HepG2 (cell line): Measurements from ENCODE around the gene COBLL1. TPM values are rescaled to one million over a fixed set of nuclear protein-coding genes. Genes with fewer than 3 reads are reported as not detected.

Source experiments
- HIVEP1 ChIP-seq: sonication (generic); formaldehyde crosslinking; IDR thresholded peaks from 2 replicates; pipeline ENCODE4 v1.4.0; 2020; ENCODE audit warnings: mild to moderate bottlenecking, missing genetic modification reagents
- HNRNPH1 ChIP-seq: fragments of 200-400 bp; formaldehyde crosslinking; optimal IDR thresholded peaks from 2 replicates; pipeline ENCODE3; 2017; ENCODE audit warnings: mild to moderate bottlenecking, low read depth, low read length
- HOXD1 ChIP-seq: sonication (generic); formaldehyde crosslinking; IDR thresholded peaks from 2 replicates; pipeline ENCODE4 v1.5.0; 2020; ENCODE audit warnings: missing genetic modification reagents
- KDM1A ChIP-seq: IDR thresholded peaks from 2 replicates; pipeline ENCODE4 v1.6.1; 2016; ENCODE audit warnings: missing compliant biosample characterization
- KDM6A ChIP-seq: IDR thresholded peaks from 2 replicates; pipeline ENCODE4 v1.6.1; 2016; ENCODE audit warnings: low read depth
- MXD1 ChIP-seq: sonication (generic); formaldehyde crosslinking; IDR thresholded peaks from 2 replicates; pipeline ENCODE4 v1.4.0; 2020; ENCODE audit warnings: mild to moderate bottlenecking, missing genetic modification reagents
- SAP130 ChIP-seq: IDR thresholded peaks from 2 replicates; pipeline ENCODE4 v1.6.1; 2016; ENCODE audit warnings: low read depth
- SOX5 ChIP-seq: IDR thresholded peaks from 2 replicates; pipeline ENCODE4 v1.6.1; 2016; ENCODE audit warnings: borderline replicate concordance
- TRIM22 ChIP-seq: fragments of 450-650 bp; IDR thresholded peaks from 2 replicates; pipeline ENCODE4 v1.6.1; 2017
- ZBTB7B ChIP-seq: sonication (generic); formaldehyde crosslinking; IDR thresholded peaks from 2 replicates; pipeline ENCODE4 v1.4.0; 2020; ENCODE audit warnings: missing genetic modification reagents
- ZNF207 ChIP-seq: fragments of 450-650 bp; IDR thresholded peaks from 2 replicates; pipeline ENCODE4 v1.6.1; 2016; ENCODE audit warnings: antibody characterized with exemption, borderline replicate concordance
- ZNF362 ChIP-seq: sonication (generic); formaldehyde crosslinking; IDR thresholded peaks from 2 replicates; pipeline ENCODE4 v1.4.0; 2020; ENCODE audit warnings: missing genetic modification reagents, mild to moderate bottlenecking, borderline replicate concordance
- ZNF484 ChIP-seq: sonication (generic); formaldehyde crosslinking; IDR thresholded peaks from 2 replicates; pipeline ENCODE4 v1.5.1; 2020; ENCODE audit warnings: mild to moderate bottlenecking, low read depth, missing genetic modification reagents, borderline replicate concordance
- ZNF552 ChIP-seq: sonication (generic); formaldehyde crosslinking; IDR thresholded peaks from 2 replicates; pipeline ENCODE4 v1.9.0; 2022; ENCODE audit warnings: missing genetic modification reagents, mild to moderate bottlenecking, borderline replicate concordance
- polyA plus RNA-seq, 8 experiments: library from polyadenylated mRNA; depleted of rRNA in 3 of 8; stranded (reverse) in 7 of 8; unstranded in 1 of 8; fragments of >200 nt; fragmentation: Illumina TruSeq in 4 of 8; extraction: Trizol in 4 of 8; gene quantifications; 2 replicates each; pipeline versions ENCODE4 v1.2.1 to v1.2.3, GENCODE V29; 2011 to 2016; ENCODE audit warnings: low read depth in 4 of 8, missing spikeins in 1 of 8, mixed read lengths in 1 of 8; ENCODE audit not compliant: insufficient read depth in 1 of 8
- total RNA-seq, 5 experiments: library from RNA; depleted of rRNA; stranded (reverse); fragments of >200 nt; fragmentation: Illumina TruSeq; extraction: Trizol; gene quantifications; 2 replicates each; pipeline ENCODE4 v1.2.3, GENCODE V29; 2016; ENCODE audit warnings: low read depth in 1 of 5
- TF ChIP-seq, protein P1 (sequence below): IDR thresholded peaks from 2 replicates; pipeline ENCODE4 v1.6.1; 2016; ENCODE audit warnings: missing compliant biosample characterization, missing genetic modification reagents, borderline replicate concordance
- TF ChIP-seq, protein P2 (sequence below): IDR thresholded peaks from 2 replicates; pipeline ENCODE4 v1.6.1; 2018; ENCODE audit warnings: missing genetic modification reagents, mild to moderate bottlenecking, missing compliant biosample characterization
- TF ChIP-seq, protein P3 (sequence below): sonication (generic); formaldehyde crosslinking; IDR thresholded peaks from 2 replicates; pipeline ENCODE4 v1.4.0; 2020; ENCODE audit warnings: low read depth, missing genetic modification reagents
- TF ChIP-seq, protein P4 (sequence below): sonication (generic); formaldehyde crosslinking; IDR thresholded peaks from 2 replicates; pipeline ENCODE4 v1.5.0; 2020; ENCODE audit warnings: missing genetic modification reagents

COBLL1 gene
- total and polyA plus RNA-seq, 2 of the 13 experiments (the other 11 are each of a cell fraction or from before 2014, with no cell fraction given) = 32.6 to 86.8 TPM

DNA sequence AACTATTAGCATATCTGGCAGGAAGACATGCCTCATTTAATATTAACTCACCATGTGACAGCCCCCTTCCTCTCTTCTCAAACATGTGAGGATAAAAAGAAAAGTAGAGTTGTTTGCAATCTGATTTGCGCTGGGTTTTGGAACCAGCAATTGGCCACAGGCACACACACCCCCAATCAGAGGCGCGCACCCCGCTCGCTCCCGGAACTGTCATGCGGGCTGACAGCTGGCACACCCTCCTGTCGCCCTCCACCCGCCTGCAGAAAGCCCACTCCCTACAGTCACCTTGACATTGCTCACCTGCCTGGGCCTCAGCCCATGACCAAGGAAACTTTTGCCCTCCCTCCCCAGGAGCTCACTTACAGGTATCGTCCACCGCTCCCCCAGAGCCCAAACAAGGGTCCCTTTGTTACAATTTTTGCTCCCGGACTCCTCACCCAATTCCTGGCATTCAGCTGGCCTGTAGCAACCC lies 1.1 kb downstream of the COBLL1 start (continued):
- no peak for TF ChIP-seq ZNF552 (CRISPR knock-in tag)
- TF ChIP-seq HIVEP1 = peak; percentile 72; the same call in 1 of the 2 replicates
- TF ChIP-seq ZNF484 (CRISPR knock-in tag) = no peak
- no peak for TF ChIP-seq TRIM22
- TF ChIP-seq KDM1A (CRISPR knock-in tag) = no peak
- peak; percentile 48; the same call in 1 of the 2 replicates for TF ChIP-seq ZNF362 (CRISPR knock-in tag)
- peak; percentile 84 for TF ChIP-seq ZBTB7B (CRISPR knock-in tag)
- TF ChIP-seq HNRNPH1 = peak; percentile 82
- TF ChIP-seq, protein P1, sequence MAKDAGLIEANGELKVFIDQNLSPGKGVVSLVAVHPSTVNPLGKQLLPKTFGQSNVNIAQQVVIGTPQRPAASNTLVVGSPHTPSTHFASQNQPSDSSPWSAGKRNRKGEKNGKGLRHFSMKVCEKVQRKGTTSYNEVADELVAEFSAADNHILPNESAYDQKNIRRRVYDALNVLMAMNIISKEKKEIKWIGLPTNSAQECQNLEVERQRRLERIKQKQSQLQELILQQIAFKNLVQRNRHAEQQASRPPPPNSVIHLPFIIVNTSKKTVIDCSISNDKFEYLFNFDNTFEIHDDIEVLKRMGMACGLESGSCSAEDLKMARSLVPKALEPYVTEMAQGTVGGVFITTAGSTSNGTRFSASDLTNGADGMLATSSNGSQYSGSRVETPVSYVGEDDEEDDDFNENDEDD (CRISPR knock-in tag) = peak; percentile 15; the same call in 1 of the 2 replicates
- TF ChIP-seq HOXD1 (CRISPR knock-in tag) = peak; percentile 31; the same call in 1 of the 2 replicates
- TF ChIP-seq, protein P2, sequence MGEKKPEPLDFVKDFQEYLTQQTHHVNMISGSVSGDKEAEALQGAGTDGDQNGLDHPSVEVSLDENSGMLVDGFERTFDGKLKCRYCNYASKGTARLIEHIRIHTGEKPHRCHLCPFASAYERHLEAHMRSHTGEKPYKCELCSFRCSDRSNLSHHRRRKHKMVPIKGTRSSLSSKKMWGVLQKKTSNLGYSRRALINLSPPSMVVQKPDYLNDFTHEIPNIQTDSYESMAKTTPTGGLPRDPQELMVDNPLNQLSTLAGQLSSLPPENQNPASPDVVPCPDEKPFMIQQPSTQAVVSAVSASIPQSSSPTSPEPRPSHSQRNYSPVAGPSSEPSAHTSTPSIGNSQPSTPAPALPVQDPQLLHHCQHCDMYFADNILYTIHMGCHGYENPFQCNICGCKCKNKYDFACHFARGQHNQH (CRISPR knock-in tag) = peak; percentile 59; the same call in 1 of the 2 replicates
- peak; percentile 99 for TF ChIP-seq SAP130 (CRISPR knock-in tag)
- TF ChIP-seq, protein P3, sequence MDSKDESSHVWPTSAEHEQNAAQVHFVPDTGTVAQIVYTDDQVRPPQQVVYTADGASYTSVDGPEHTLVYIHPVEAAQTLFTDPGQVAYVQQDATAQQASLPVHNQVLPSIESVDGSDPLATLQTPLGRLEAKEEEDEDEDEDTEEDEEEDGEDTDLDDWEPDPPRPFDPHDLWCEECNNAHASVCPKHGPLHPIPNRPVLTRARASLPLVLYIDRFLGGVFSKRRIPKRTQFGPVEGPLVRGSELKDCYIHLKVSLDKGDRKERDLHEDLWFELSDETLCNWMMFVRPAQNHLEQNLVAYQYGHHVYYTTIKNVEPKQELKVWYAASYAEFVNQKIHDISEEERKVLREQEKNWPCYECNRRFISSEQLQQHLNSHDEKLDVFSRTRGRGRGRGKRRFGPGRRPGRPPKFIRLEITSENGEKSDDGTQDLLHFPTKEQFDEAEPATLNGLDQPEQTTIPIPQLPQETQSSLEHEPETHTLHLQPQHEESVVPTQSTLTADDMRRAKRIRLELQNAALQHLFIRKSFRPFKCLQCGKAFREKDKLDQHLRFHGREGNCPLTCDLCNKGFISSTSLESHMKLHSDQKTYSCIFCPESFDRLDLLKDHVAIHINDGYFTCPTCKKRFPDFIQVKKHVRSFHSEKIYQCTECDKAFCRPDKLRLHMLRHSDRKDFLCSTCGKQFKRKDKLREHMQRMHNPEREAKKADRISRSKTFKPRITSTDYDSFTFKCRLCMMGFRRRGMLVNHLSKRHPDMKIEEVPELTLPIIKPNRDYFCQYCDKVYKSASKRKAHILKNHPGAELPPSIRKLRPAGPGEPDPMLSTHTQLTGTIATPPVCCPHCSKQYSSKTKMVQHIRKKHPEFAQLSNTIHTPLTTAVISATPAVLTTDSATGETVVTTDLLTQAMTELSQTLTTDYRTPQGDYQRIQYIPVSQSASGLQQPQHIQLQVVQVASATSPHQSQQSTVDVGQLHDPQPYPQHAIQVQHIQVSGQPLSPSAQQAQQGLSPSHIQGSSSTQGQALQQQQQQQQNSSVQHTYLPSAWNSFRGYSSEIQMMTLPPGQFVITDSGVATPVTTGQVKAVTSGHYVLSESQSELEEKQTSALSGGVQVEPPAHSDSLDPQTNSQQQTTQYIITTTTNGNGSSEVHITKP (CRISPR knock-in tag) = no peak
- TF ChIP-seq SOX5 = peak; percentile 55; the same call in 1 of the 2 replicates
- TF ChIP-seq ZNF207 = no peak
- TF ChIP-seq, protein P4, sequence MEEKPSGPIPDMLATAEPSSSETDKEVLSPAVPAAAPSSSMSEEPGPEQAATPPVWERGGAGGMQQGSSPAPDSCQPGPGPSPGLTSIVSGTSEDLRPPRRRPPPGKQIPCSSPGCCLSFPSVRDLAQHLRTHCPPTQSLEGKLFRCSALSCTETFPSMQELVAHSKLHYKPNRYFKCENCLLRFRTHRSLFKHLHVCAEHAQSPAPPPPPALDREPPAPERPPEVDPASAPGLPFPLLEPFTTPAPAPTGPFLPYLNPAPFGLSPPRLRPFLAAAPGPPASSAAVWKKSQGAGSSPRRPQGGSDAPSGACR (CRISPR knock-in tag) = peak; percentile 50
- TF ChIP-seq MXD1 (CRISPR knock-in tag) = peak; percentile 43; the same call in 1 of the 2 replicates
- TF ChIP-seq KDM6A (CRISPR knock-in tag) = no peak
